ENCODE results near the gene KRTAP22-1.

KRTAP22-1 gene

DNA sequence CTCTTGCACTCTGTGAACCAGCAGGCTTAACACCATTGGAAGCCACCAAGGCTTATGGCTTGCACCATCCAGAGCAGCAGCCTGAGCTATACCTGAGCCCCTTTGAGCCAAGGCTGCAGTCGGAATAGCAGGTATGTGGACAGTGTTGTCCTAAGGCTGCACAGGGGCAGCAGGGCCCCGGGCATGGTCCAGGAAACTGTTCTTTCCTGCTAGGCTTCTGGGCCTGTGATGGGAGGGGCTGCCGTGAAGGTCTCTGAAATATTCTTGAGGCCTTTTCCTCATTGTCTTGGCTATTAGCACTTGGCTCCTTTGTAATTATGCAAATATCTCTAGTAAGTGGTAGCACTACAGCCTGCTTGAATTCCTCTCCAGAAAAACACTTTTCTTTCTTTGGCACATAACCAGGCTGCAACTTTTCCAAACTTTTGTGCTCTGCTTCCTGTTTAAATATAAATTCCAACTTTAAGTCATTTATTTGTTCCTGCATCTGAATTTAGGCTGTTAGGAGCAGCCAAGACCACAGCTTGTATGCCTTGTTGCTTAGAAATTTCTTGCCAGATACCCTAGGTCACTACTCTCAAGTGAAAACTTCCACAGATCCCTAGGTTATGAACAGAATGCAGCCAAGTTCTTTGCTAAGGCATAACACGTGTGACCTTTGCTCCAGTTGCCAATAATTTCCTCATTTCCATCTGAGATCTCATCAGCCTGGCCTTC, 24.7 kb downstream of the KRTAP22-1 start:
- no peak for DNase-seq

DNA sequence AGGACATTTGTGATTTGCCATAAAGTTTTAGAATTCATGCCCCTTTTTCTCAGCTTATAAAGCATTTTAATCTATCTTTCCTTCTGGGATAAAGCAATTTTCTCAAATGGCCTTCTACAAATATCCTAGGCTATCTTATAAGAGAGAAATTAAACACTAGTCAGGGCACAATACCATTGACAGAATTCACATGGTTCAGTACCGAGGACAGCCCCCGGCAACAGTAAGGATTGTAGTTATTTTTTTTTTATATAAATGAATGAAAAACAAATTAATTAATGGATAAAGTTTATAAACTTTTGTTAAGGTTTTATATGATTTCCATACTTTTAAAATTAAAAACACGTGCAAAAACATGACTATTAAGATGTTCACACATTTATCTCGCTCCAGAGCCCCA, 27.2 kb downstream of the KRTAP22-1 start:
- no peak for DNase-seq

DNA sequence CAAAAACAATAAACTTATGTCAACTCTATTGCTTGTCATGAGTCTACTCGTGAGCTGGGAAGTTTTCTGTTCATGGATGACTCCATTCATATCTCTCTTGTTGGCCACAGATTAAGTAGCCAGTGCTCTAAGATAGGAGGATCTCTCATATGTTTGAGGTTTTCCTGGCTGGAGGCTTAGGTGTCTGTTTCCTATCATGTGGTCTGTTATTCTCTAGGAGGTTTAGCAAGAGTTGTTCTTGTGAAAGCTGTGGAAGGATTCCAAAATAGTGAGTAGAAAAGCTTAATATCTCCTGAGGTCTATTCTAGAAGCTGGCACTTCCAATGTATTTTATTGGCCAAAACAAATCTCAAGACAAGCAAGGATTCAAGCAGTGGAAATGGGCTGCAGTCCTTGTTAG, 28.3 kb downstream of the KRTAP22-1 start:
- DNase-seq, result no peak

DNA sequence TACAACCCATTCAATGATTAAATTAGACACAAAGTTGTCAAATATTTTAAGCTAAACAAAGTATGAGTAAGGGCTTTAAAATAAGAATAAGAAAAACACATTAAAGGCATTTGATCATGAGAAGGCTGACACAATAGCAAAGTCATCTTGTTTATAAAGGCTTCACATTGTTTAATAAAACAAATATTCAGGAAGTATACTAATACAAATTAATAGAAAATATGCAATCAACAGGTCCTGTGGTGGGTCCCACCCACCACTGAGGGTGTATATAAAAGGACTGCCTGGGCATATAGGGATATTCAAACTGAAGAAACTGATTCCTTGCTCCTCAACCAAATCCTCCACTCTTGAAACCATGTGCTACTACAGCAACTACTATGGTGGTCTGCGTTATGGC, 34.0 kb downstream of the KRTAP22-1 start, which contains the start of gene KRTAP20-2:
TSS of gene KRTAP20-2 (plus strand) at position 301 of the 400 bp plus-strand sequence. CDS start at position 359, 58 bp downstream.
- DNase-seq, result no peak

DNA sequence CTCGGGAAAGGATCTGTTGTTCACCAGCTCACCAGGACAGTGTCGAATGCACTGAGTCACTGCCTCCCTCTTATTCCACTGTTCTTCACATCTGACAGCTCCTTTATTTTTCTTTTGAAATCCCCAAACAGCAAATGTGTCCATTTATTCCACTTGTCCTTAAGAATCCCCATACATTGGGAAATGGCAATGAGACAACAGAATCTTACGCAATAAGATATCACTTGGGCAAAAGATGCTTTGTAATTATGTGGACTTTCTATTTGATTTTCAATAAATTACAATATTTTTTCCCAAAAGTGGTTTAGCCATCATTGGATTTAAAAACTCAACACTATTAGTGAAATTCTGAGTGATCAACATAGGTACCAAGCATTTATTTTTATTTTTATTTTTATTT, 37.8 kb downstream of the KRTAP22-1 start:
- DNase-seq, result no peak

DNA sequence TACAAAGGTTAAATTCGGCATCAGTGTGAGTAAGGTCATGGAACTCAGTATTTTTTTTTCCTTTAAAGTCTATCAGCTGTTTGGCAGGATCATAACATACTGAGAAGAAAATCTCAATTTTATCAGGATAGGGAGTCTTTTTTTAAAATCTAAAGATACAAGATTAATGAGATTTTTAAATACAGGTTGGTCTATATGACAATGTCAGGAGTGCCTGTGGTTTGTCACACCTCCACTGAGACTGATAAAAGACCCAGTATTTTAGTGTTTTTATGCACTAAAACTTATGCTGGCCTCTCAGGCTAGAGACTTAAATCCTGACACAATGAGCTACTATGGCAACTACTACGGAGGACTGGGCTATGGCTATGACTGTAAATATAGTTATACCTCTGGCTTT, 41.7 kb downstream of the KRTAP22-1 start, which contains the start of gene KRTAP20-3:
TSS of gene KRTAP20-3 (plus strand) at position 301 of the 400 bp plus-strand sequence.
- no peak for DNase-seq

DNA sequence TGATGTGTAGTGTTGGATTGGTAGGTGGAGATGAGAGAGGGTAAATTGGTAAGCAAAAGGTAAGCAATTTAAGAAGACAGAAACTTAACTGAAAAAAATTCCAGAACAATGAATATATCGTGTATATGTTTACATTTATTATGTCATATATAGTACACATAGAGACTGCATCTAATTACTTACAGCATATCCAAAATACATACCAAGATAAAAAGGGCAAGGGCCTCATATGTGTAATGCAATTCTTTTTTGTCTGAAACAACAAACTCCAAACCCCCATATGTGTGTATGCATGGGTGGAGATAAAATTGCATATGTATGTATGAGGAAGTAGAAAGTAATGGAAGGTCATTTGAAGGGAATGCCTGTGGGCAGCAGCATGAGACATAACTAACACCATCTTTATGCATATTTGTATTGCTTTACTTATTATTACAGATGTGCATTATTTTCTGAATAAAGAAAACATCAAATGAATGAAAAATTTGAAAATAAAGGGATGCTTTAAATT, 46.1 kb downstream of the KRTAP22-1 start:
- DNase-seq, result no peak
